ENCODE data around the gene C16orf74. TPM values are rescaled to one million over a fixed set of nuclear protein-coding genes. Genes with fewer than 3 reads are reported as not detected.

The C16orf74 gene
- total RNA-seq, 1 donor from 2014 or later, result 20.2 TPM

DNA sequence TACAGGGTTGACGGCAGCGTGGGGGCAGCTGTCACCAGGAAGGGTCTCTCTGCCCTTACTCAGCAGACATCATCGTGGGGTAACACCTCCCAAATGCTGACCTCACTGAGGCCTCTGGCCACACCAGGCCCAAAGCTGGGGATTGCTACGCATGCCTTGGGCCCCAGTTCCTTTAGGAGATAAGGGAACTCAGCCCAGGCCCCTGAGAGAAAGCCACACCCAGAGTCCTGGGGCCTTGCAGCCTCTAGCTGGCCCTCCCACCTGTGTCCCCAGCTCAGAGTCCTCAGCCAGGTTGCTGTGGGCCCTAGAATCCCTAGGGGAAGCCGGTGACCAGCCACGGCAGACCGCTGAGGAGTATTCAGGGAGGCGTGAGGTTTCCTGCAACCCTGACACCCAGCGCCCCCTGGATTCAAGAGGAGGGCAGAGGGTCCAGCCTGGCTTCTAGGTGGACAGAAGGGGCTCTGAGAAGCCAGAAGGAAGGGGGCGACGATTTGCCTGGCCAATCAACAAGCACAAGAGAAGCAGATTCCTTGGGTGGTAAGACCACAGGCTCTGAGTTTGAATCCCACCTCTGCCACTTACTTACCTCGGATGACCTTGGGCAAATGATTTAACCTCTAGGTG is 51.8 kb downstream of the C16orf74 start:
- DNase-seq (ENCODE audit: extremely low read depth, low read depth, low spot score), result no peak

GRCh38 chr16:85698459-85698891 is 52.4 kb downstream of the C16orf74 start:
- no peak for DNase-seq (ENCODE audit: extremely low read depth, low read depth, low spot score)

GRCh38 chr16:85697431-85697830 is 53.5 kb downstream of the C16orf74 start:
- no peak for DNase-seq (ENCODE audit: extremely low read depth, low read depth, low spot score)

- DNase-seq (ENCODE audit: extremely low read depth, low read depth, low spot score), result no peak
These were observed 54.1 kb downstream of the C16orf74 start for GRCh38 chr16:85696781-85697180.

DNA sequence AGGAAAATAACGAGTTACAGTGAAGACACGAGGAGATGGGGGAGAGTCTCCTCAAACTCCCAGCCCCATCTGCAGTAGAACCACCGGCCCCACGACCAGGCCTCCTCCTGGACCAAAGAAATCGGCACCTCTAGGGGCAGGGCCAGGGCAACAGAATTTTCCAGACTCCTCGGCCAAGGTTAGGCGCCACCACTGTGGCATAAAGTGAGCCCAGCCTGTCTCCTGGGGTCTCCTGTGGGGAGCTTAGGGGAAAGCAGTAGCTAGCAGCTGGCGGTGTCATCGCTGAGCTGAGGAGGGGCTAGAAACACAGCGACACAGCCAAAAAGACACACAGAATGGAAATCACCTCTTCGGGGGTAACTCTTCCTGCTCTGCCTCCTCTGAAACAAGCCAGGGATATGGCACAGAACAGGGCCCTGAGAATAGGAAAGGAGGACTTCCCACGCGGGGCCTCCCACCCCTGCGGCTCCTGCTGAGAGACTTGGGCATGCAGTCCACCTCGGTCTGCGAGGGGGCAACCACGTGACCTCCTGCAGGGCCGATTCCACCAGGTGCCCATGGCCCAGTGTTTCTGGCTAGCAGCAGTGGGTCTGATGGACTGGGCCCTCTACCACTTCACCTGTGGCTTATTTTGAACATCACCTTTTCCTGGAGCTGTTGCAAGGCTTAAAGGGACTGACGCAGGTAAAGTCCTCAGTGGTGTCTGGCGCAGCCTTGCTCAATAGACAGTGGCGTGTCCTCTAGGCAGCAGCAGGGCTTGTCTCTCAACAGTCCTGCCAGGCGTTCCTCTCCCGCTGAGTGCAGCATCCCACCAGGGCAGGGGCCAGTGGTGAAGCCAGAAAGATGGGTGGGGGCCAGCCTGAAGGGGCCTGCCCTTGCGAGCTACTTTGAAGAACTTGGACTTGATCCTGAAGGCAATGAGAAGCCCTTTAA is 55.4 kb downstream of the C16orf74 start:
- no peak for DNase-seq (ENCODE audit: extremely low read depth, low read depth, low spot score)

DNA sequence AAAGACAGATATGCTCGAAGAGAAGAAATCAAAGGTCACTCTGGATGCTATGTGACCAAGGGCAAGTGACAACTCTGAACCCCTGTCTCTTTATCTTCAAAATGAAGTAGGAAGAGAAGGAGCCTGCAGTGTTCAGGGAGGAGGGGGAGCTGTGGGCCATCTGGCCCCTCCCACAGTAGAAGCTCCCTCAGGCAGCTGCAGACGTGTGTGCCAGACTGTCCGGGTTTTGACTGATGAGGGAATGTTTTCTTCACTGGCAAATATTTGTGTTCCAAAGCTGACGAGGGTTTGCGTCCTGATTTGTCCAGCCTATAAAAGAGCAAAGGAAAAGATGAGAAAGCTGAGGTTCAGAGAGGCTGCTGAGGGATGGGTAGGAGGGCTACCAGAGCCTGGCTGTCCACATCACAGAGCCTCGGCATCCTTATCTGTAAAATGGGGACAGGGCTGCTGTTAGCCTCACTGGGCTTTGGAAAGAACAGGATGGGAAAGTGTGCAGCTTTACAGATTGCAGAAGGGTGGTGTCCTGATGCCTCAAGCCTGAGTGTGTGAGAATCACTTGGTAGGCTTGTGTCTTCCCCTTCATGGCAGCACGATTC is 60.3 kb downstream of the C16orf74 start:
- DNase-seq (ENCODE audit: extremely low read depth, low read depth, low spot score), result no peak

DNA sequence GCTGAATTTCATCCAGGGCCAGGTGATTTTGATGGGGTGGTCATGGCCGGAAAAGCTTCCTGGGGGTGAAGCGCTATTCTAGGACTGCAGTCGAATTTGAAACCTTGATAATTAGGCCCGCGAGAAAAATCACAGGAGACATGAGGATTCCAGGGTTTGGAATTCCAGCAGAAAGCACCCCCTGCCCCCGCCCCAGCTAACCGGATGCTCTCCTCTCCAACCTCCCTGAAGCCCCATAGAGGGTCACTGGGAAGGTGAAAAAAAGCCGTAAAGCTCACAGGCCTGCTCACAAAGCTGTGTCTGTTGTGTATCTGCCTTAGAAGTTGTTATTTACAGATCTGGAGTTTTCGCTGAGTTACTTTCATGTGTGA is 61.0 kb downstream of the C16orf74 start:
- DNase-seq (ENCODE audit: extremely low read depth, low read depth, low spot score), result no peak

DNA sequence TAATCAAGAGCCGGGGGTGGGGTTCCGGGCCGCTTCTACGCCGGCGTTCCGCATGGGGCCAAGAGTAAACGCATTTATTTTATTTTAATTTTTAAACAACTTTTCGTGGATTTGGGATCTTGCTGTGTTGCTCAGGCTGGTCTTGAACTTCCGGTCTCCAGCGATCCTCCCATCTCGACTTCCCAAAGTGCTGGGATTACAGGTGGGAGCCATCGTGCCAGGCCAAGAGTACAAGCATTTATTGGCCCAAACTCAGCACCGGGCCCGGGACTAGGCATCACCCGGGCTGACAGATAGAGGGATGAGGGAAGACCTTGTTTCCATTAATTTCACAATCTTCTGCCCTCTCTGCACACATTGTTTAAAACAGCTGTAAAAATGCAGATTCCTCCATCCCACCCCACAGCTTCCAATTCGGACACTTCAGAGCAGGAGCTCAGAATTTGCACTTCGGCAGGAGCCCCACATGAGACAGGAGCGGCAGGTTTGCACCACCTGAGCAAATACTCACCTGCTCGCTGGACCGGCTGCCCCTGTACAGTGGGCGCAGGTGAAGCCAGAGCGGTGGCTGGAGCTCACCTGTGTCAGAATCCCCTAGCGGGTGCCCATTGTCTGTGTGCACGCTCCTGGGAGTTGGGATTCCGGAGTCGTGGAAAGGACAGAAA is 61.5 kb downstream of the C16orf74 start:
- no peak for DNase-seq (ENCODE audit: extremely low read depth, low read depth, low spot score)

- DNase-seq (ENCODE audit: extremely low read depth, low read depth, low spot score), result no peak
These were observed 62.2 kb downstream of the C16orf74 start, which contains the start of gene GINS2 for GRCh38 chr16:85688586-85689284. Gene GINS2 (minus strand): TSS chr16:85688954. CDS start chr16:85688898, 56 bp downstream.

- no peak for DNase-seq (ENCODE audit: extremely low read depth, low read depth, low spot score)
These were observed 63.0 kb downstream of the C16orf74 start for GRCh38 chr16:85687651-85688471.

DNA sequence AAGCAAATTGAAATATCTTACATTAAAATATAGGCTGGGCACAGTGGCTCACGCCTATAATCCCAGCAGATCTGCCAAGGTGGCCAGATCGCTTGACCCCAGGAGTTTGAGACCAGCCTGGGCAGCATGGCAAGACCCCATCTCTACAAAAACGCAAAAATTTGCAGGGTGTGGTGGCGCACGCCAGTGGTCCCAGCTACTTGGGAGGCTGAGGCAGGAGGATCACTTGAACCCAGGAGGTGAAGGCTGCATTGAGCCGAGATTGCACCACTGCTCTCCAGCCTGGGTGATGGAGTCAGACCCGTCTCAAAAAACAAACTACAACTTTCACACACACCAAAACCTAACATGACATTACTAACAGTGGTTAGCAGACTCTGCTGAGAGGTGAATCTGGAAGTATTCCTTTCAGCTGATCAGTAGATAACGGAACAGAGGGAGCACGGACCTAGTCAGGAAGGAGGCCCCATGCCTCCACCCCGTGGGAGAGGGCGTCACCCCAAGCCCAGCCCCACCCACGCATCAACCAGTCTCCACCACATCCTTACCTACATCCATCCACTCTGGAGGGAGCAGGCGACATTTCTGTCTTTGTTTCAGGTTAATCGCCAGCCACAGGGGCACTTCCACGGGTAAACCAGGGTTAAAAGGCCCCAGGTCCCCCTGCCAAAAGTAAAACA is 63.8 kb downstream of the C16orf74 start:
- no peak for DNase-seq (ENCODE audit: extremely low read depth, low read depth, low spot score)

- DNase-seq (ENCODE audit: extremely low read depth, low read depth, low spot score), result no peak
These were observed 65.6 kb downstream of the C16orf74 start for GRCh38 chr16:85685251-85685650.

- no peak for DNase-seq (ENCODE audit: extremely low read depth, low read depth, low spot score)
These were observed 67.5 kb downstream of the C16orf74 start for GRCh38 chr16:85683363-85683762.

DNA sequence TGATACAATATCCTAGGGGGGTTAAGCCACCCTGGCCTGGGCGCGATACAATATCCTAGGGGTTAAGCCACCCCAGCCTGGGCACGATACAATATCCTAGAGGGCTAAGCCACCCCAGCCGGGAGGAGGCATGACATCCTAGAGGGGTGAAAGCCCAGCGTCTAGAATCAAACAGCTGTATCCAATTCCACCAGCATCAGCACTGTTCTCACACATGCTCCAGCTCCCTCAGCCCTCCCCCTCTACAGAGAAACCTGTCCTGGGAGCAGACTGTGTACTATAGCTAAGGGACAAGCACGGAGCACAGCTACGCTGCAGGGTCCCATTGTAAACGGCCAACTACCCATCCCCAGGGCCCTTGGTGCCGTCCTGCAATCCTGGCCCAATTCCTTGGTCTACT is 68.4 kb downstream of the C16orf74 start:
- no peak for DNase-seq (ENCODE audit: extremely low read depth, low read depth, low spot score)

GRCh38 chr16:85681255-85681654 is 69.6 kb downstream of the C16orf74 start:
- DNase-seq (ENCODE audit: extremely low read depth, low read depth, low spot score), result no peak

- DNase-seq (ENCODE audit: extremely low read depth, low read depth, low spot score), result no peak
These were observed 70.4 kb downstream of the C16orf74 start for GRCh38 chr16:85680352-85680944.

GRCh38 chr16:85679870-85680269 is 71.0 kb downstream of the C16orf74 start:
- DNase-seq (ENCODE audit: extremely low read depth, low read depth, low spot score), result no peak

GRCh38 chr16:85678821-85679220 is 72.1 kb downstream of the C16orf74 start:
- DNase-seq (ENCODE audit: extremely low read depth, low read depth, low spot score), result no peak

DNA sequence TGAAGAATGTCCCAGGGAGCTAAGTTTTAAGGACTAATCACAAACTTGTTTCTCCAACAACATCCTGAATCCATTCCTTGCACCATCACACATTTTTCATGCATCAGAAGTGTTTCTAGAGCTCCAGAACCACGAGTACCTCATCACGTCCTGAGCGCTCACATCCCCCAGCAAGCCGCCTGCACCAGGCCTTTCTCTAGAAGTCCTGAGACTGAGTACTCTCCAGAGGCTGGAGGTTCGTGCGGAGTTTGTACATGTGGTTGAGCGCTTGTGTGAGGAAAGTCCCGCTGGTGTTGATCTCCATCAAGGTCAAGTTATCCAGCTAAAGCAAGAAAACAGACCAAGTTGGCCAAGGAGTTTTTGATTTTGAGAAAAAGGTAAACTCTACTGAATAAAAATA is 72.9 kb downstream of the C16orf74 start:
- no peak for DNase-seq (ENCODE audit: extremely low read depth, low read depth, low spot score)

Measured in glomerular endothelial cell (primary cell).